H1 (cell line): ENCODE data around the gene CEMIP2. TPM values are rescaled to one million over a fixed set of nuclear protein-coding genes. Genes with fewer than 3 reads are reported as not detected.

Source experiments
- CBX5 ChIP-seq: fragments of 300-800, 300-1000 bp; sonication (generic); IDR thresholded peaks from 2 replicates; pipeline ENCODE4 v1.7.1; 2016; ENCODE audit warnings: antibody characterized with exemption, low read length, low read depth
- CHD7 ChIP-seq: fragments of 300-600 bp; sonication (generic); IDR thresholded peaks from 2 replicates; pipeline ENCODE4 v1.7.1; 2012; ENCODE audit warnings: low read length, moderate library complexity, mild to moderate bottlenecking, inconsistent platforms; ENCODE audit not compliant: insufficient replicate concordance
- E2F6 ChIP-seq: IDR thresholded peaks from 2 replicates; pipeline ENCODE4 v1.6.1; 2012; ENCODE audit warnings: inconsistent platforms
- HDAC2 ChIP-seq, 2 experiments: fragments of 300-600 bp in 1 of 2; sonication (generic) in 1 of 2; IDR thresholded peaks; 2 replicates each; pipeline ENCODE4 v1.6.1; 2011 to 2012; ENCODE audit warnings: low read depth in 2 of 2, low read length in 2 of 2, mild to moderate bottlenecking in 2 of 2, moderate library complexity in 2 of 2, borderline replicate concordance in 1 of 2, inconsistent platforms in 1 of 2
- KDM1A ChIP-seq: fragments of 200-600, 300-600 bp; sonication (generic); IDR thresholded peaks from 2 replicates; pipeline ENCODE4 v1.7.1; 2016; ENCODE audit warnings: mild to moderate bottlenecking, low read length, borderline replicate concordance
- KDM5A ChIP-seq: fragments of 200-600 bp; IDR thresholded peaks from 2 replicates; pipeline ENCODE4 v1.7.1; 2012; ENCODE audit warnings: mild to moderate bottlenecking, low read length, inconsistent platforms, mixed read lengths
- NANOG ChIP-seq: IDR thresholded peaks from 2 replicates; pipeline ENCODE4 v1.6.1; 2011; ENCODE audit warnings: low read length, low read depth, mild to moderate bottlenecking, inconsistent platforms; ENCODE audit not compliant: insufficient read depth, poor library complexity, severe bottlenecking
- SIX5 ChIP-seq: IDR thresholded peaks from 2 replicates; pipeline ENCODE4 v1.6.1; 2011; ENCODE audit warnings: mild to moderate bottlenecking, low read depth, low read length
- SP2 ChIP-seq: IDR thresholded peaks from 2 replicates; pipeline ENCODE4 v1.6.1; 2012; ENCODE audit warnings: mild to moderate bottlenecking, low read length, inconsistent platforms
- SRF ChIP-seq: IDR thresholded peaks from 2 replicates; pipeline ENCODE4 v1.6.1; 2011; ENCODE audit warnings: mild to moderate bottlenecking, low read depth, low read length, moderate library complexity
- TCF12 ChIP-seq: IDR thresholded peaks from 2 replicates; pipeline ENCODE4 v1.6.1; 2011; ENCODE audit warnings: low read depth, mild to moderate bottlenecking, low read length
- polyA plus RNA-seq, 7 experiments: library from polyadenylated mRNA; depleted of rRNA in 3 of 7; stranded (reverse) in 5 of 7; unstranded in 2 of 7; fragments of >200 nt in 5 of 7; fragments of 200-250 nt in 2 of 7; gene quantifications; 1 replicate in 5 of 7; 2 replicates in 1 of 7; 4 replicates in 1 of 7; pipeline versions ENCODE4 v1.2.1 to v1.2.3, GENCODE V29; 2011 to 2013; ENCODE audit warnings: missing spikeins in 2 of 7, mixed read lengths in 2 of 7
- total RNA-seq: library from RNA; stranded (reverse); fragmentation: NEBNext Ultra II Directional; extraction: Animal tissue kit (Norgen Biotek cat#: 25700); gene quantifications from 2 replicates; pipeline ENCODE4 v1.2.1, GENCODE V29; 2021

Gene CEMIP2
- total and polyA plus RNA-seq, 2 of the 8 experiments (the other 6 are each of a cell fraction or from before 2014, with no cell fraction given) = 25.2 to 52.1 TPM

- no peak for TF ChIP-seq CHD7
- TF ChIP-seq SIX5 = no peak
- no peak for TF ChIP-seq SP2
- TF ChIP-seq CBX5 = no peak
- no peak for TF ChIP-seq E2F6
- TF ChIP-seq NANOG = no peak
- no peak for TF ChIP-seq TCF12
- TF ChIP-seq KDM5A = no peak
- no peak for TF ChIP-seq KDM1A
- TF ChIP-seq HDAC2 (IDR thresholded peaks at IDR 0.05; ENCODE audit: borderline replicate concordance in 1 of 2, low read depth in 2 of 2, low read length in 2 of 2) = no peak
- TF ChIP-seq SRF = no peak
Measured at GRCh38 chr9:71685394-71685793, 82.9 kb downstream of the CEMIP2 start (continued).
